HFFc6 (cell line): Measurements from ENCODE around the gene RND3. TPM values are rescaled to one million over a fixed set of nuclear protein-coding genes. Genes with fewer than 3 reads are reported as not detected.

Experiments
- DNase-seq: peaks from one replicate; pipeline ENCODE4 v3.0.0-alpha.2; 2018
- H3K27ac Mint-ChIP-seq: 2 replicates; pipeline ENCODE4 v1.8.0; 2020; ENCODE audit warnings: mild to moderate bottlenecking, mixed read lengths
- H3K27me3 Mint-ChIP-seq: 2 replicates; pipeline ENCODE4 v1.8.0; 2021; ENCODE audit warnings: mild to moderate bottlenecking, moderate library complexity, mixed read lengths; ENCODE audit not compliant: insufficient read depth
- H3K36me3 Mint-ChIP-seq: 2 replicates; pipeline ENCODE4 v1.8.0; 2021; ENCODE audit warnings: low read depth, mixed read lengths
- H3K4me1 Mint-ChIP-seq: 2 replicates; pipeline ENCODE4 v1.8.0; 2020; ENCODE audit warnings: low read depth, mixed read lengths
- H3K4me3 Mint-ChIP-seq: 2 replicates; pipeline ENCODE4 v1.8.0; 2020; ENCODE audit warnings: mild to moderate bottlenecking, moderate library complexity, mixed read lengths
- H3K9me3 Mint-ChIP-seq: 2 replicates; pipeline ENCODE4 v1.8.0; 2020; ENCODE audit warnings: mild to moderate bottlenecking, mixed read lengths
- total RNA-seq, 6 experiments: library from RNA; stranded (reverse); fragmentation: NEBNext Ultra II Directional; extraction: Animal tissue kit (Norgen Biotek cat#: 25700); gene quantifications; 2 replicates in 1 of 6; 3 replicates in 5 of 6; pipeline ENCODE4 v1.2.3, GENCODE V29; 2021
- TF ChIP-seq, protein P1 (sequence below): fragments of 200-600 bp; sonication (generic); IDR thresholded peaks from 2 replicates; pipeline ENCODE4 v1.5.0; 2021; ENCODE audit warnings: antibody characterized with exemption, mild to moderate bottlenecking

The RND3 gene
- total RNA-seq, 6 experiments from 2014 or later, result 365 to 525 (median 438) TPM

DNA sequence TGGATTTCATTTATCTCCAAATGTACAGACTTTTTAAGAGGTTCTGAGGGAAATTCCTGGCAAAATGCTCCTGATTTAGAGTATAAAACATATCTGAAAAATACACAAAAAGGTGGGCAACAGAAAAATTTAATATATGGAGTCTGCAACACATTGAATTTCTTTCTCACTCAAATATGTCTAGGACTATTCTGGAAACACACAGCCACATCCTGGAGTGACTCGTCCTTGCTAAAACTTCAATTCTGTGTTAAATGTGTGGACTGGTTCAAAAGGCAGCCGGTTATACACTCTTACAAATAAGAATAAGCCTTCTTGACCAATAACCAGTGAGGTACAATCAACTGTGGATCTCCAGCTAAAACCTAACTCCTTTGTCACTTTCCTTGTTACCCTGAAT is 44.1 kb upstream of the RND3 start:
- TF ChIP-seq, protein P1, sequence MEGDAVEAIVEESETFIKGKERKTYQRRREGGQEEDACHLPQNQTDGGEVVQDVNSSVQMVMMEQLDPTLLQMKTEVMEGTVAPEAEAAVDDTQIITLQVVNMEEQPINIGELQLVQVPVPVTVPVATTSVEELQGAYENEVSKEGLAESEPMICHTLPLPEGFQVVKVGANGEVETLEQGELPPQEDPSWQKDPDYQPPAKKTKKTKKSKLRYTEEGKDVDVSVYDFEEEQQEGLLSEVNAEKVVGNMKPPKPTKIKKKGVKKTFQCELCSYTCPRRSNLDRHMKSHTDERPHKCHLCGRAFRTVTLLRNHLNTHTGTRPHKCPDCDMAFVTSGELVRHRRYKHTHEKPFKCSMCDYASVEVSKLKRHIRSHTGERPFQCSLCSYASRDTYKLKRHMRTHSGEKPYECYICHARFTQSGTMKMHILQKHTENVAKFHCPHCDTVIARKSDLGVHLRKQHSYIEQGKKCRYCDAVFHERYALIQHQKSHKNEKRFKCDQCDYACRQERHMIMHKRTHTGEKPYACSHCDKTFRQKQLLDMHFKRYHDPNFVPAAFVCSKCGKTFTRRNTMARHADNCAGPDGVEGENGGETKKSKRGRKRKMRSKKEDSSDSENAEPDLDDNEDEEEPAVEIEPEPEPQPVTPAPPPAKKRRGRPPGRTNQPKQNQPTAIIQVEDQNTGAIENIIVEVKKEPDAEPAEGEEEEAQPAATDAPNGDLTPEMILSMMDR, result no peak
- H3K9me3 Mint-ChIP-seq, result no peaks in the 10 kb centered on the region
- H3K4me3 Mint-ChIP-seq, result peak overlapping the region; percentile 55; the same call in 1 of the 2 replicates
- H3K36me3 Mint-ChIP-seq, result no peaks in the 10 kb centered on the region
- H3K27ac Mint-ChIP-seq, result peak overlapping the region; percentile 94
- H3K27me3 Mint-ChIP-seq, result no peaks in the 10 kb centered on the region
- DNase-seq, result peak; percentile 45
- peaks cover 91% of the 10 kb centered on the region for H3K4me1 Mint-ChIP-seq

DNA sequence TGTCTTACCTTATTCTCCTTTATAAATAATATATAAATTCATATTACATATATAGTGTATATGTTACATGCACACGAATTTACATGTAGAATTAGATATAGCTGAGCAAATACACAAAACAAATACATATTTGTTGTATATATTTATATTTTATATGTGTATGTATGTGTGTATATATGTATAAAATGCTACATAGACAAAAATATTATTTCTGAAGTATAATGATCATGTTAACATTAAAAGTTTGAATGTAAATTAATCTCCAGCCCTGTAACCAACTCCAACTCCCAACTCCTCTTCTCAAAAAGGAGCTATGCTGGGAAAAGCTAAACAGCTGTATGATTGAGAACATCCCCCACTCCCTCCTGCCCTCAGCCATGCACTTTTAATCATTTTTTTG is 42.7 kb upstream of the RND3 start:
- Mint-ChIP-seq H3K9me3 (no peaks in the 10 kb centered on the region), H3K4me3 (peak overlapping the region; percentile 39; the same call in 1 of the 2 replicates), H3K4me1 (peaks cover 88% of the 10 kb centered on the region), H3K36me3 (no peaks in the 10 kb centered on the region), H3K27me3 (no peaks in the 10 kb centered on the region), H3K27ac (peak overlapping the region; percentile 86)
- no peak for DNase-seq
- TF ChIP-seq, protein P1, result no peak

DNA sequence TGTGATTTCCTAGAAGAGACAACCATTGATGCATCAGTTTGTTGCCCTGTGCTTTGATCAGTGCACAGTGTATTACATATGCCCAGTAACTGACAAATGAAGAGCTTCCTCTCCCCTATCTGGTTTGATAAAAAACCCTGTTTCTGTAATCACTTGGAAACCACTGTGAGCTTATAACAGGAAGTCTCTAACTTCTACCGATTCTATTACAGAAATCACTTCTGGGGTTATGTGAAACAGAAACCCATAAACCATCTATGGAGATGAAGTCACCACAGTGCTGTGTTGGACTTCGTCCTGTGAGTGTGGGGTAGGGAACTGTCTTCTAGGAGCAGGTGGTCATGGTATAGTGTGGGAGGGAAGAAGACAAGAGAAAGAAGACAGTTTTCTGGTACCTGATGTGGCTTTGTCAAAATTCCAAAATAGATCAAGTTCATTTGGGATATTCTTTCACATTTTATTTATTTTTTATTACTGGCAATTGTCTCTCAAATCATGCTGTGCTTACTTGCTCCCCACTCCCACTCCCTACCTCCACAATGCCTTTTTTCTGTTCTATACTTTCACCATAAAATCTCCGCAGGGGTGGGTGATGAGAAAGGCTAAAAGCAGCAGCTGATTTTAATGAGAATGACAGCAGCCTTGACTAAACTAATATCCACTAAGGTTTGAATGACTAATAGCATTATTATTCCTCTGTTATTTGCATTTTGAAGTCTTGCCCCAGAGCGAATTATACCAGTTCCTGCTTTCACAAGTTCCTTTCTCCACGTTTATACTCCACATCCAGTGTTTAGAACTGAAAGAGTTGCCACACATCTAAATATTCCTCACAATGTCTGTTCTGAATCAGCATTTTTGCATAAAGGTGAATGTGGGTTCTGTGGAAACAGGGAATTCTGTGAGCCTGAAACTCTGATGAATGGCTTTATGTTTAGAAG is 41.7 kb upstream of the RND3 start:
- no peaks in the 10 kb centered on the region; the same call in 1 of the 2 replicates for H3K9me3 Mint-ChIP-seq
- H3K27ac Mint-ChIP-seq, result peak overlapping the region; percentile 95
- TF ChIP-seq, protein P1, result no peak
- peak overlapping the region; percentile 79 for H3K4me3 Mint-ChIP-seq
- peaks cover 10% of the 10 kb centered on the region; the same call in 1 of the 2 replicates for H3K36me3 Mint-ChIP-seq
- H3K4me1 Mint-ChIP-seq, result peaks cover 83% of the 10 kb centered on the region
- H3K27me3 Mint-ChIP-seq, result no peaks in the 10 kb centered on the region
- peak; percentile 91 for DNase-seq

DNA sequence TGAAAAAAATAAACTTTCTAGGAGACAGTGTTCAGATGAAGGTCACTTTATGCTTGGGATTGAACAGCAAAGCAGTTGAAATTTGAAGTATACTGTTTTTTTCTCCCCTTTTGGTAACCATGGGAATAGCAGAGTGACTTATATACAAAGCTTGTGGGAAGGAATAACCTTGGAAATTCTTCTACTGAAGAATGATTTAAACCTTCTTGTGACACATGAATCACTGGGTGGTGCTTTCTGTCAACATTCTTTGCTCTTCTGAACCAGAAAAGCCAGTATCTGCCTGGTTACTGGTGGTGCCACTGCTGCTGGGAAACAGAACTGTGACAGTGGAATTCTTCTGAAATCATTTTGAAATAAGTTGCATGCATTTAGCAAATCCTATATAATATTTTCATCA is 39.4 kb upstream of the RND3 start:
- Mint-ChIP-seq H3K4me1 (peaks cover 73% of the 10 kb centered on the region), H3K36me3 (peaks cover 24% of the 10 kb centered on the region), H3K9me3 (peaks cover 10% of the 10 kb centered on the region), H3K27ac (peak overlapping the region; percentile 98), H3K27me3 (no peaks in the 10 kb centered on the region), H3K4me3 (peak overlapping the region; percentile 63)
- peak; percentile 98 for DNase-seq
- TF ChIP-seq, protein P1, result peak; percentile 54

DNA sequence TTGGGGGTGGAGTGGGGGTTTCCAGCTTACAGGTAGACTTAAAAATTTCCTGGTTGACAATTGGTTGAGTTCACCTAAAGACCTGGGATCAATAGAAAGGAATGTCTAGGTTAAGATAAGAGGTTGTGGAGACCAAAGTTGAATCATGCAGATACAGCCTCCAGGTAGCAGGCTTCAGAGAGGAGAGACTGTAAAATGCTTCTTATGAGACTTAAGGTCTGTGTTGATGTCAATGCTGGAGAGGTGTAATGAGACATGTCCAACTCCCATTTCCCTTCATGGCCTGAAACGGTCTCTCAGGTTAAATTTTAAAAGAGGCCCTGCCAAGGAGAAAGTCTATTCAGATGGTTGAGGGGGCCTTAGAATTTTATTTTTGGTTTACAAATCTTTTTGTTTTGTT is 38.5 kb upstream of the RND3 start:
- TF ChIP-seq, protein P1, result no peak
- no peak for DNase-seq
- H3K9me3 Mint-ChIP-seq, result peaks cover 10% of the 10 kb centered on the region
- peak overlapping the region; percentile 98 for H3K27ac Mint-ChIP-seq
- peaks cover 74% of the 10 kb centered on the region for H3K4me1 Mint-ChIP-seq
- no peaks in the 10 kb centered on the region for H3K27me3 Mint-ChIP-seq
- no peak overlapping the region for H3K4me3 Mint-ChIP-seq
- H3K36me3 Mint-ChIP-seq, result peaks cover 24% of the 10 kb centered on the region
